Measurements from ENCODE around the gene IL23A. TPM values are rescaled to one million over a fixed set of nuclear protein-coding genes. Genes with fewer than 3 reads are reported as not detected.
A peak's percentile ranks its signal among the peaks of the same experiment; 100 is the strongest.

Gene IL23A
- total RNA-seq, 4 donors from 2014 or later = not detected

GRCh38 chr12:56358836-56359532, 20.3 kb downstream of the IL23A start:
- H3K4me1 ChIP-seq = peaks cover 7 to 31% (median 9%) of the 10 kb centered on the region in 3 donors
- ATAC-seq = no peak
- peak overlapping the region; percentile 62 to 89 for H3K4me3 ChIP-seq
- WGBS, 2 donors (ENCODE audit: low coverage in 1 of 2) = 0 to 17% methylated on average over 1 of the region's 1 CpG
- peaks cover 0 to 27% of the 10 kb centered on the region in 2 donors for H3K36me3 ChIP-seq
- H3K27ac ChIP-seq = peak overlapping the region; percentile 6 to 92 (median 92)
- no peaks in the 10 kb centered on the region for H3K9me3 ChIP-seq
- no peaks in the 10 kb centered on the region for H3K27me3 ChIP-seq
- TF ChIP-seq EP300 (IDR thresholded peaks at IDR 0.05) (no peak), POLR2AphosphoS5 (IDR thresholded peaks at IDR 0.05) (no peak)

GRCh38 chr12:56359851-56360767, 21.4 kb downstream of the IL23A start, which contains the start of gene STAT2:
Gene STAT2 (minus strand): TSS chr12:56360107. CDS start chr12:56356571, 3,536 bp downstream.
- Histone ChIP-seq H3K27me3 (no peaks in the 10 kb centered on the region), H3K27ac (peak within 1 kb of the TSS; percentile 92), H3K36me3 (peaks cover 0 to 15% of the 10 kb centered on the region in 2 donors), H3K4me3 (peak within 1 kb of the TSS; percentile 62 to 89), H3K9me3 (no peaks in the 10 kb centered on the region), H3K4me1 (peaks cover 7 to 31% (median 9%) of the 10 kb centered on the region in 3 donors)
- peak; percentile 99 for ATAC-seq
- TF ChIP-seq EP300 (IDR thresholded peaks at IDR 0.05) (no peak), POLR2A (IDR thresholded peaks at IDR 0.05) (peak; percentile 37 to 60), POLR2AphosphoS5 (IDR thresholded peaks at IDR 0.05) (peak; percentile 80)
- TF ChIP-seq, protein P1, sequence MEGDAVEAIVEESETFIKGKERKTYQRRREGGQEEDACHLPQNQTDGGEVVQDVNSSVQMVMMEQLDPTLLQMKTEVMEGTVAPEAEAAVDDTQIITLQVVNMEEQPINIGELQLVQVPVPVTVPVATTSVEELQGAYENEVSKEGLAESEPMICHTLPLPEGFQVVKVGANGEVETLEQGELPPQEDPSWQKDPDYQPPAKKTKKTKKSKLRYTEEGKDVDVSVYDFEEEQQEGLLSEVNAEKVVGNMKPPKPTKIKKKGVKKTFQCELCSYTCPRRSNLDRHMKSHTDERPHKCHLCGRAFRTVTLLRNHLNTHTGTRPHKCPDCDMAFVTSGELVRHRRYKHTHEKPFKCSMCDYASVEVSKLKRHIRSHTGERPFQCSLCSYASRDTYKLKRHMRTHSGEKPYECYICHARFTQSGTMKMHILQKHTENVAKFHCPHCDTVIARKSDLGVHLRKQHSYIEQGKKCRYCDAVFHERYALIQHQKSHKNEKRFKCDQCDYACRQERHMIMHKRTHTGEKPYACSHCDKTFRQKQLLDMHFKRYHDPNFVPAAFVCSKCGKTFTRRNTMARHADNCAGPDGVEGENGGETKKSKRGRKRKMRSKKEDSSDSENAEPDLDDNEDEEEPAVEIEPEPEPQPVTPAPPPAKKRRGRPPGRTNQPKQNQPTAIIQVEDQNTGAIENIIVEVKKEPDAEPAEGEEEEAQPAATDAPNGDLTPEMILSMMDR (IDR thresholded peaks at IDR 0.05) = peak in 2 of 4 experiments; percentile 16 to 24
- 0 to 1% methylated on average over 22 to 28 of the region's 54 CpGs for WGBS, 2 donors (ENCODE audit: low coverage in 1 of 2)

GRCh38 chr12:56361487-56362129, 22.9 kb downstream of the IL23A start:
- WGBS, 2 donors (ENCODE audit: low coverage in 1 of 2) = 93% methylated on average over 3 of the region's 8 CpGs; no CpG with 5 or more reads in 1 of the 2 donors
- Histone ChIP-seq H3K27ac (no peak overlapping the region), H3K9me3 (no peaks in the 10 kb centered on the region), H3K4me1 (peaks cover 7 to 31% (median 9%) of the 10 kb centered on the region in 3 donors), H3K27me3 (peaks cover 4% of the 10 kb centered on the region), H3K4me3 (no peak overlapping the region), H3K36me3 (peaks cover 0 to under 1% of the 10 kb centered on the region in 2 donors)
- no peak for ATAC-seq
- TF ChIP-seq, protein P1 (IDR thresholded peaks at IDR 0.05) = no peak
- TF ChIP-seq EP300 (IDR thresholded peaks at IDR 0.05) (no peak), POLR2AphosphoS5 (IDR thresholded peaks at IDR 0.05) (no peak), POLR2A (IDR thresholded peaks at IDR 0.05) (no peak)

- TF ChIP-seq EP300 (IDR thresholded peaks at IDR 0.05) (no peak), POLR2A (IDR thresholded peaks at IDR 0.05) (no peak), POLR2AphosphoS5 (IDR thresholded peaks at IDR 0.05) (no peak)
- TF ChIP-seq, protein P1 (IDR thresholded peaks at IDR 0.05) = no peak
- H3K27ac ChIP-seq = no peak within 1 kb of the TSS
- WGBS, 2 donors (ENCODE audit: low coverage in 1 of 2) = 92 to 93% methylated on average over 3 to 10 of the region's 10 CpGs
- H3K4me1 ChIP-seq = peaks cover 7 to 26% (median 9%) of the 10 kb centered on the region in 3 donors
- no peak for ATAC-seq
- H3K36me3 ChIP-seq = no peaks in the 10 kb centered on the region
- peaks cover 11% of the 10 kb centered on the region for H3K27me3 ChIP-seq
- no peaks in the 10 kb centered on the region for H3K9me3 ChIP-seq
- H3K4me3 ChIP-seq = no peak within 1 kb of the TSS
Observed at GRCh38 chr12:56362130-56363059, 23.7 kb downstream of the IL23A start, which contains the start of gene APOF. Gene APOF (minus strand): TSS chr12:56362857. CDS start chr12:56362745, 112 bp downstream.

All from gastroesophageal sphincter (tissue), 4 donors.